HG03280 (cell line): ENCODE data around the gene KIF26B.

Experiments used
- ATAC-seq: cut with Tn5 transposase; IDR thresholded peaks from one replicate; pipeline ENCODE4 v1.9.1; 2021; ENCODE audit warnings: mild to moderate bottlenecking, moderate library complexity; ENCODE audit not compliant: unreplicated experiment

The KIF26B gene

DNA sequence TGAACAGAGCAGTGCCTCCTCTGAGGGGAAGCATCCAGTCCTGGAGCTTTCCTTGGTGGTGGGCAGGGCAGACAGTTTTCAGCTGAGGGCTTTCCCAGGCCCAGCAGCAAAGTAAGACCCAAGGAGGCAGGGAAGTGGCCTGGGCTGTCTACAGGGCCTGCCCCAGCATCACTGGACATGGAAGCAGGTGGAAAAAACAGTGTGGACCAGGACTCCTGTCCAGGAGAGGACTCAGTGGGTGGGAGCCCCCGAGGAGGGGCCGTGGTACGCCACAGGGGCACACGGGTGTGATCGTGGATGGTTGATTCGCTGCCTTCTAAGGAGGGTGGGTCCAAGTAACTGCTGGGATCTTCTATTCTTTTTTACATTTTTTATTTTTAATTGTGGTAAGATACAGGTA lies 387.6 kb downstream of the KIF26B start:
- ATAC-seq: no peak

DNA sequence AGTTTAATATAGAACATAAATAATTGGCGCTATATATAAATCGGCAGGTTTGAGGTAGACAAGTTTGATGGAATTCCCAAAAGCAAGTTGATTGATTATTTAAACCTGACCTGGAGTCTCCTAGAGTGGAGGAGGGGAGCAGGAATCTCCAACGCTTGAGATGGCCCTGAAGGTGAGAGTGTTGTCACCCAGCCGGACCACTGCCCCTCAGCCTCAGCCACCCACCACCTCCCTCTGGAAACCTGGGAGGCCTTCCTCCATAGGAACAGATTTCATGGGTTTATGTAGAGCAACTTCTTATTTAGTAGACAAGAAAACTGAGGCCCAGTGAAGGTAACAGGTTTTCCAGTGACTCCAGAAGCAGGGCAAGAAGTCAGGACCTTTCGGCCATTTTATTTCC lies 389.5 kb downstream of the KIF26B start:
- ATAC-seq: no peak

DNA sequence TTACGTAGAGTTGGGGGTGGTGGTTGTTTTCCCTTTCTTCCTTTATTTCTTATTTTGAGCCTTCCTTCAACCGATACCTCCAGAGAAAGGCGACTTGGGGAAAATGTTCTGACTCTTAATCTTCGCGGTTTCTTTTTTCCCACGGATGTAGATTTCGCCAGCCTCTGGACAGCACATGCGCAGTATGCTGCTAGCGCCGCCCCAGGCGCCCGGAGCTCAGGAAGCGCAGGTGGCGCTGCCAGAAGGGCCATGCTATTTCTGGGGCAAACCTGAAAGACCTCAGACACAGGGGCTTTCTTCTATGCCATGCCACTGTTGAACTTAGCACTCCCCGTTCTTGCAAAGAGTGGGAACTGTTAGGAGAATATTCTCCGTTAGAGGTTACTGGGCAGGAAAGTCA lies 392.1 kb downstream of the KIF26B start:
- ATAC-seq: no peak

DNA sequence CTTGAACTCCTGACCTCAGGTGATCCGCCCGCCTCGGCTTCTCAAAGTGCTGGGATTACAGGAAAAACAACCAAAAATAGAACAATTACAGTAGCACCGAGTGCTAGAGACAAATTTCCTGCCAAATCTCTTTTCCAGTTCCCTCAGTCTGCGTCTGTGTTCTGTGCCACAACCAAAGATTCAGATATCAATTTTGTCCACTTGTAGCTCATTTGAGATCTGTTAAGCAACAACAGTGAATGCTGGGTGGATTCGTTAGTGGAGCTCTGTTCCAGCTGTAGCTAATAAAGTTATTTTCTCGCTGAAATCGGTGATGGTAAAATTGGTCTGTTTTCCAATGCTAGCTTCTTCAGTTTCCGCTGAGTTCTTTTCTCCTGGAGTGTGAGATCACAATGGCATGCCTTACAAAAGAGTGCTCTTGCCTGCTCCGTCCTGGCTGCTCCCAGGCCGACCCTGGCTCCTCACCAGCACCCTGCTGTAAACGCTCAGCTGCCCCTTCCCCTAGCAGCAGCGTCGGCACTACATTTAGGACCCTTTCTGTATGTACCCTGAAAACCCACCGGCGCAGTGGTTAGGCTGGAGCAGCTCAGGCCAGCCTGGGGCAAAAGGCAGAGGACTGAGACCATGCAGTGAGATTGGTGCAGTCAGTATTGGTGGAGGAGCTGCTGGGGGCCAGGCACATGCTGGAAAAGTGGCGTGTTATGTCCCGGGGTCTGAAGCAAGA lies 395.4 kb downstream of the KIF26B start:
- ATAC-seq: no peak

GRCh38 chr1:245550720-245551043 lies 395.9 kb downstream of the KIF26B start:
- no peak for ATAC-seq

DNA sequence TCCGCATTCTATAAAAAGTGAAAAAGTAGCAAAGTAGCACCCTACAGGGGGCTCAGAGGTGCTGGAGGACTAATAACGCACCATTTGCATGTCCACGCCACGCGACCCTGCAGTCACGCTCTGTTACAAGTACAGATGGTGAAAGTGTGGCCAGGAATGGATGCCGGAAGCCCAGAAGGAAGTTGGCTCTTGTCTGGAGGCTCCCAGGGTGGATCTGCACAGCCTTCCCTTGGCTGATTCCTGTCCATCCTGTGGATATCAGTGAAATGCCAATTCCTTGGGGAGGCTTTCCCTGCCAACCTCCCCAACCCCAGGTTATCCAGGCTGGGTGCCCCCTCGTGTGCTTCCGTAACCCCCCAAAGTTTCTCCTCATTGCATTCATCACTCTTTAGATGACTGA lies 396.8 kb downstream of the KIF26B start:
- ATAC-seq: no peak

GRCh38 chr1:245552331-245552730 lies 397.5 kb downstream of the KIF26B start:
- no peak for ATAC-seq

DNA sequence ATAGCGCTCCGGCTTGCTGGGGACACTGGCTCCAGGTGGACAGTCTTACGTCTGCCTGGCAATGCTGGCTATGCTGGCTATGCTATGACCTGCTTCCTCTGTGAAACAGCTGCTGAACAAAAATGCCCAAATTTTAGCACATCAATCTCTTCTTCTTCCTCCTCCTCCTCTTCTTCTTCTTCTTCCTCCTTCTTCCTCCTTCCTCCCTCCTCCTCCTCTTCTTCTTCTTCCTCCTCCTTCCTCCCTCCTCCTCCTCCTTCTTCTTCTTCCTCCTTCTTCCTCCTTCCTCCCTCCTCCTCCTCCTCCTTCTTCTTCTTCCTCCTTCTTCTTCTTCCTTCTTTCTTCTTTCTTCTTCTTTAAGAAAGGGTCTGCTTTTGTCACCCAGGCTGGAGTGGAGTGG lies 401.3 kb downstream of the KIF26B start:
- no peak for ATAC-seq

- no peak for ATAC-seq
Observed at GRCh38 chr1:245558069-245558468, 403.3 kb downstream of the KIF26B start.

GRCh38 chr1:245560316-245560859 lies 405.6 kb downstream of the KIF26B start:
- ATAC-seq: no peak

- no peak for ATAC-seq
Observed at GRCh38 chr1:245561665-245562234, 407.0 kb downstream of the KIF26B start.

DNA sequence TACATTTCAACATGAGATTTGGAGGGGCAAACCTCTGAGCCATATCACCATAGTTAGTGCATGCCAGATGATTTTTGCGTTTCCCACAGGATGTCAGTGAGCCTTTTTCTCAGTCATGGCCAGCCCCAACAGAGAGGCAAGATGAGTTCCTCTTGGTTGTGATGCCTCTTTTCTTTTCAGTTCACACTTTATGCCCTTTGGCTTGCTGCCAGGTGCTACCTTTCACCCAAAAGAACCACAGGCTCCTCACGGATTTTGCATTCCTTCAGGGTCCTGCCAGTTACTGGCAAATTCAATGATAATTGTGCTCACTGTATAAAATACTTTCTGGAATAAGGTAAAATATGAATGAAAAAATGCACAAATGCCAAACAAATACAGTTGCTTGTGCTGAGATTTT lies 411.3 kb downstream of the KIF26B start:
- ATAC-seq: no peak

DNA sequence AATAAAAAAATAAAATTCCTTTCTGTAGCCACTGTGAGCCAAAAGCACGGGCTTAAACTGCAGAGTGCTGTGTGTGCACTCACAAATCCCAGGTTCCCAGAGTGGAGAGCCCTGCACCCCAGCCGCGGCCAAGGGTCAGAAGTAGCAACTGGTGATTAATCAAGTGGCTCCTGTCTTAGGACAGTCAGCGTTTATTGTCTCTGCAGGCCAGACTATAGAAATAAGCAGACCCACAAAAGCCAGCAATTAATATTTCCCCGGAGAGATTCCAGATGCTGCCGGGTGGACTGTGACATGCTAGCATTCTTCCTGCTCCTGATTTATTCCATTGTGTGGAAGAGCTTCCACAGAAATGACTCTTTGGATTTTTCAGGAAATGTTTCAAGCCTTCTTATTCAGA lies 412.2 kb downstream of the KIF26B start:
- no peak for ATAC-seq

- no peak for ATAC-seq
Observed at GRCh38 chr1:245571815-245572294, 417.1 kb downstream of the KIF26B start.

DNA sequence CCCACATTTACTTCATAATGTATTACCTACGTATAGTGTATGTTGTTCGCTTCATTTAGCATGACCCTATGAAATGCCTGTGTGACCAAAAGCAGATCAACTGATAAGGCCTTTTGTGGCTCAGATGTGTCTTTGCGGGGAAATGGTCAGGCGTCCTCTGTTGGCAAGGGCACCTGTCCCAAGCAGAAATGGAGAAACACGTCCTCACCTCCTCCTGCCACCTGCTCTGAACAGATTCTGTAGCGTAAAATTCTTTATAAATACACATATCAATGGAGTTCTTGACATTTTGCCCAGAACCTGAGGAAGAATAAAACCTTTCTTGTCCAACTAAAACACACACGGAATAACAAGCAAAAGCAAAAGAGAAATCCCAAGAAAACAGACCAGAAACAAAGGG lies 417.9 kb downstream of the KIF26B start:
- ATAC-seq: no peak

- ATAC-seq: no peak
Observed at GRCh38 chr1:245575710-245576109, 420.9 kb downstream of the KIF26B start.

GRCh38 chr1:245576323-245576722 lies 421.5 kb downstream of the KIF26B start:
- no peak for ATAC-seq

- no peak for ATAC-seq
Observed at GRCh38 chr1:245577191-245578157, 422.7 kb downstream of the KIF26B start.

- no peak for ATAC-seq
Observed at GRCh38 chr1:245578308-245578707, 423.5 kb downstream of the KIF26B start.

GRCh38 chr1:245578771-245579170 lies 424.0 kb downstream of the KIF26B start:
- no peak for ATAC-seq

GRCh38 chr1:245579881-245580280 lies 425.1 kb downstream of the KIF26B start:
- no peak for ATAC-seq
